A549 (cell line): ENCODE results near the gene DOCK11. TPM values are rescaled to one million over a fixed set of nuclear protein-coding genes. Genes with fewer than 3 reads are reported as not detected.

Source experiments
- ATAC-seq, 2 experiments: fragments of 200-7000 bp in 1 of 2; fragments of >200 bp in 1 of 2; cut with Nextera tagmentation in 1 of 2; cut with Tn5 transposase in 1 of 2; 3 replicates each; pipeline versions ENCODE4 v1.8.0 to v1.9.1; 2018 to 2020; ENCODE audit warnings: mild to moderate bottlenecking in 1 of 2, moderate library complexity in 1 of 2
- CTCF ChIA-PET: fragments of 300-600 bp; sonication (Branson Sonifier 250); formaldehyde crosslinking; extraction: SDS; loops from one replicate; lab custom pipeline; 2021; ENCODE audit warnings: antibody characterized with exemption, inconsistent platforms; lab: Yijun Ruan, JAX
- POLR2A ChIA-PET: fragments of 350-600 bp; formaldehyde crosslinking; extraction: SDS; loops from one replicate; lab custom pipeline; 2021; ENCODE audit warnings: antibody characterized with exemption, inconsistent platforms; lab: Yijun Ruan, JAX
- DNase-seq, 2 experiments: peaks; one replicate each; pipeline versions ENCODE4 v3.0.0 to v3.0.0-alpha.2; 2011 to 2016; ENCODE audit warnings: low read depth in 1 of 2, low spot score in 1 of 2
- FAIRE-seq: peaks from 2 replicates; lab custom pipeline; 2011; peaks lifted over from hg19 to GRCh38; lab: Jason Lieb, UNC
- H3K27ac ChIP-seq, 2 experiments: fragments of >200 bp; sonication (Bioruptor Twin); formaldehyde crosslinking; 3 replicates each; pipeline ENCODE4 v1.5.1; 2016 to 2017
- H3K4me1 ChIP-seq: fragments of >200 bp; sonication (Bioruptor Twin); formaldehyde crosslinking; 3 replicates; pipeline ENCODE4 v1.6.1; 2016
- H3K4me2 ChIP-seq: fragments of >200 bp; sonication (Bioruptor Twin); formaldehyde crosslinking; 3 replicates; pipeline ENCODE4 v1.6.1; 2016
- H3K4me3 ChIP-seq: fragments of >200 bp; sonication (Bioruptor Twin); formaldehyde crosslinking; 3 replicates; pipeline ENCODE4 v1.5.1; 2016
- H3K9me3 ChIP-seq: fragments of >200 bp; sonication (Bioruptor Twin); formaldehyde crosslinking; 3 replicates; pipeline ENCODE4 v1.6.1; 2016
- BCL3 ChIP-seq: fragments of >200 bp; sonication (Bioruptor Twin); formaldehyde crosslinking; IDR thresholded peaks from 3 replicates; pipeline ENCODE4 v1.6.1; 2016
- BHLHE40 ChIP-seq: IDR thresholded peaks from 2 replicates; pipeline ENCODE4 v1.6.1; 2012; ENCODE audit warnings: low read depth, low read length, inconsistent platforms
- CBX8 ChIP-seq: fragments of 200-600 bp; sonication (generic); IDR thresholded peaks from 2 replicates; pipeline ENCODE4 v1.6.1; 2016
- CTCF ChIP-seq: fragments of >200 bp; sonication (Bioruptor Twin); formaldehyde crosslinking; IDR thresholded peaks from 3 replicates; pipeline ENCODE4 v1.5.1; 2016
- E2F6 ChIP-seq: IDR thresholded peaks from 2 replicates; pipeline ENCODE4 v1.6.1; 2012; ENCODE audit warnings: low read depth, borderline replicate concordance
- FOSL2 ChIP-seq, 2 experiments: fragments of 450-650 bp in 1 of 2; fragments of >200 bp in 1 of 2; sonication (Bioruptor Twin) in 1 of 2; formaldehyde crosslinking; IDR thresholded peaks; 2 replicates each; pipeline versions ENCODE4 v1.5.0 to v1.6.1; 2016 to 2020; ENCODE audit warnings: mild to moderate bottlenecking in 1 of 2, moderate library complexity in 1 of 2
- HOXB13 ChIP-seq: fragments of 250-450 bp; sonication (Bioruptor Pico); IDR thresholded peaks from 2 replicates; pipeline ENCODE4 v1.5.0; 2020; ENCODE audit warnings: low read depth, mild to moderate bottlenecking, moderate library complexity
- HOXB5 ChIP-seq: fragments of 250-450 bp; sonication (Bioruptor Pico); IDR thresholded peaks from 2 replicates; pipeline ENCODE4 v1.5.0; 2020; ENCODE audit warnings: mild to moderate bottlenecking, moderate library complexity
- MAFK ChIP-seq: fragments of 450-650 bp; IDR thresholded peaks from 2 replicates; pipeline ENCODE4 v1.6.1; 2014; ENCODE audit not compliant: partially characterized antibody
- PHF8 ChIP-seq: fragments of 200-600 bp; sonication (generic); IDR thresholded peaks from 2 replicates; pipeline ENCODE4 v1.6.1; 2016; ENCODE audit warnings: low read depth, mild to moderate bottlenecking, antibody characterized with exemption, moderate library complexity, borderline replicate concordance
- POLR2AphosphoS2 ChIP-seq: conservative IDR thresholded peaks from 2 replicates; pipeline ENCODE4 v1.6.1; 2012; ENCODE audit warnings: low read length, improper control_type of control experiment, inconsistent platforms
- RARB ChIP-seq: fragments of 250-450 bp; sonication (Bioruptor Pico); IDR thresholded peaks from 2 replicates; pipeline ENCODE4 v1.8.0; 2021; ENCODE audit warnings: mild to moderate bottlenecking, moderate library complexity
- WGBS: methylation state at CpG from one replicate; pipeline ENCODE4 v1.1.6; 2017; ENCODE audit errors: missing lambda C conversion rate; 5-methylcytosine and 5-hydroxymethylcytosine counted together
- polyA plus RNA-seq, 4 experiments: library from polyadenylated mRNA; depleted of rRNA in 3 of 4; stranded (reverse); fragments of >200 nt; fragmentation: RNase III in 1 of 4; extraction: RNeasy Plus Mini Kit Qiagen cat#74134 plus additional on column Dnase treatment in 1 of 4; gene quantifications; 2 replicates in 3 of 4; 3 replicates in 1 of 4; pipeline ENCODE4 v1.2.3, GENCODE V29; 2011 to 2017
- TF ChIP-seq, protein P1 (sequence below): IDR thresholded peaks from 2 replicates; pipeline ENCODE4 v1.6.1; 2012

DOCK11 gene
- polyA plus RNA-seq, 2 of the 4 experiments (the other 2 are of a cell fraction), result 5.8 to 9.5 TPM

DNA sequence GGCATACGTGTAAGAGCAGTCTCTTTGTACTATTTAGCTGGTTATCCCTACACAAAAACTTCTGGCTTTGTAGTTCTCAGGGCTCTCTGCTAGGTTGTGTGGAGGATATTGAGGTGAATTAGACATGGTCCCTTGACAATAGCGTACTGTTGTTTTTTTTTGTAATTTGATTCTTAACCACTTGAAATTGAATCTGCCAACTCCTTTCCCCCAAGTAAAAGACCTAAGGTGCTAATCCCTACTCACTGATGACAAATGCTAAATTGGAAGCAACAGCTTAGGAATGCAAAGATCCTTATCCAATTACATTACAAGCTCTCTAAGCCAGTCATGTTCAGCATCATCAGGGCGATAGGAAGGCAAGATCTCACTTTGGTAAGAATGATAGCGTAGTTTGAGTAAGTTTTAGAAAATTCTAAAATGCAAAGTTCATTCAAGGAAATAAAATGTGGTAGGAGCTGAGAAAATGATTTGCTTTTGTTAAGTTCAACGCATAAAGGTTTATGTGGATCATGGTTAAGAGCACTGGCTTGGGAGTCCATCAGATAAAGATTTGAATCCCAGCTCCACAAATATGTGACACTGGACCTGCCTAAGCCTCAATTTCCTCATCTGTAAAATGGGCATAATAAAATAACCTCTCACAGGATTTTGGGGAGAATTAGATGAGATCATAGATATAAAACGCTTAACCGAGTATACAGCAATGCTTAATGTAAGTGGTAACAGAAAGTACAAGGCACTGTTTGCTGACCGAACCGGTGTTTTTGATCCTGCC lies 39.3 kb downstream of the DOCK11 start:
- Histone ChIP-seq H3K4me3 (no peak overlapping the region), H3K9me3 (no peaks in the 10 kb centered on the region), H3K4me1 (peaks cover 20% of the 10 kb centered on the region), H3K4me2 (no peak overlapping the region), H3K27ac (no peak overlapping the region)
- ATAC-seq, result no peak
- ChIA-PET CTCF (interaction anchor here (0.9 to 1.1 kb wide), 2 partner anchors 9 to 29 kb away, joined by 3 read pairs; no protein-coding TSS in a partner anchor), POLR2A (no interaction called here)
- 89% methylated on average over 9 of the region's 9 CpGs for WGBS
- TF ChIP-seq, protein P1, sequence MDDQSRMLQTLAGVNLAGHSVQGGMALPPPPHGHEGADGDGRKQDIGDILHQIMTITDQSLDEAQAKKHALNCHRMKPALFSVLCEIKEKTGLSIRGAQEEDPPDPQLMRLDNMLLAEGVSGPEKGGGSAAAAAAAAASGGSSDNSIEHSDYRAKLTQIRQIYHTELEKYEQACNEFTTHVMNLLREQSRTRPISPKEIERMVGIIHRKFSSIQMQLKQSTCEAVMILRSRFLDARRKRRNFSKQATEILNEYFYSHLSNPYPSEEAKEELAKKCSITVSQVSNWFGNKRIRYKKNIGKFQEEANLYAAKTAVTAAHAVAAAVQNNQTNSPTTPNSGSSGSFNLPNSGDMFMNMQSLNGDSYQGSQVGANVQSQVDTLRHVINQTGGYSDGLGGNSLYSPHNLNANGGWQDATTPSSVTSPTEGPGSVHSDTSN, result no peak
- TF ChIP-seq CBX8, result no peak
- TF ChIP-seq PHF8, result no peak
- no peak for TF ChIP-seq HOXB13
- TF ChIP-seq BCL3, result no peak
- TF ChIP-seq FOSL2 (IDR thresholded peaks at IDR 0.05), result no peak
- TF ChIP-seq FOSL2 (CRISPR knock-in tag; IDR thresholded peaks at IDR 0.05), result no peak
- FAIRE-seq, result peak; percentile 67
- no peak for DNase-seq

DNA sequence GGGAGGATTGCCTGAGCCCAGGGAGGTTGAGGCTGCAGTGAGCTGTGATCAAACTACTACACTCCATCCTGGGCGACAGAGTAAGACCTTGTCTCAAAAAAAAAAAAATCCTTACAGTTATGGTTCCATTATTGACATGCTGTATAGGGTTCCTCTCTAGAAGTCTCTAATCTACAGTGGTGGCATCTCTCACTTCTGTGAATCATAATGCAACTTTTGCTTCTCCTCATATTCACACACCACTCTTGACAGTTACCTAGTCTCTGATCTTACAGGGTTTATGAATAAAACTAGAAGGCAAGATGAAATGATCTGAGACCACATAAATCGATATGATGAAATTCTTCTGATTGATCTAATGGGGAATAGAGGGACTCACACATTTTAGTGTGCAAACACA lies 40.6 kb downstream of the DOCK11 start:
- FAIRE-seq, result peak; percentile 93
- CTCF ChIA-PET, result no interaction called here
- POLR2A ChIA-PET, result no interaction called here
- TF ChIP-seq HOXB5 (CRISPR knock-in tag), result no peak
- TF ChIP-seq HOXB13, result no peak
- TF ChIP-seq, protein P1, result no peak
- no peak for TF ChIP-seq MAFK
- no peak for TF ChIP-seq POLR2AphosphoS2
- TF ChIP-seq BHLHE40, result no peak
- no peak for TF ChIP-seq RARB
- TF ChIP-seq, all 56 proteins: peak for 0
- Histone ChIP-seq H3K4me2 (peak overlapping the region; percentile 66), H3K9me3 (no peaks in the 10 kb centered on the region), H3K4me1 (peaks cover 20% of the 10 kb centered on the region), H3K4me3 (no peak overlapping the region), H3K27ac (peak overlapping the region in 1 of 2 experiments; percentile 77; a peak in 3 of 6 replicates)
- no peak for DNase-seq
- WGBS, result 68% methylated on average over 2 of the region's 2 CpGs
- ATAC-seq, result no peak

- Histone ChIP-seq H3K27ac (peak overlapping the region; percentile 53 to 77; a peak in 5 of 6 replicates), H3K4me3 (no peak overlapping the region)
- CTCF ChIA-PET, result no interaction called here
- WGBS, result 8% methylated on average over 6 of the region's 6 CpGs
- DNase-seq, result peak; percentile 14 to 31
- TF ChIP-seq E2F6, result no peak
- peak; percentile 40 for TF ChIP-seq CTCF
- TF ChIP-seq, all 56 proteins: peak for 1
- no peaks in the 10 kb centered on the region for H3K9me3 ChIP-seq
- ATAC-seq, result peak; percentile 85 to 92
- H3K4me1 ChIP-seq, result peaks cover 20% of the 10 kb centered on the region
- peak overlapping the region; percentile 66 for H3K4me2 ChIP-seq
- peak; percentile 94 for FAIRE-seq
- POLR2A ChIA-PET, result no interaction called here
Measured at GRCh38 chrX:118536687-118537461, 41.3 kb downstream of the DOCK11 start.
